HepG2 (cell line): ENCODE data around the gene FKBP1B. TPM values are rescaled to one million over a fixed set of nuclear protein-coding genes. Genes with fewer than 3 reads are reported as not detected.

Experiments
- ATAC-seq: fragments of 200-7000 bp; cut with Tn5 transposase; 3 replicates; pipeline ENCODE4 v1.9.1; 2020; ENCODE audit warnings: mild to moderate bottlenecking, moderate library complexity
- BruUV-seq: library from RNA; stranded (reverse); fragments of 400-500 nt; replicated peaks from 2 replicates; lab custom pipeline; 2021; lab: Mats Ljungman, UMichigan
- CTCF ChIA-PET: fragments of 300-600 bp; formaldehyde crosslinking; extraction: SDS; loops from one replicate; lab custom pipeline; 2021; ENCODE audit warnings: low total read pairs, inconsistent platforms, low intra/inter-chr PET ratio; lab: Yijun Ruan, JAX
- POLR2A ChIA-PET: fragments of 350-600 bp; sonication (Branson Sonifier 250); formaldehyde crosslinking; loops from one replicate; lab custom pipeline; 2020; ENCODE audit warnings: antibody characterized with exemption, inconsistent platforms; lab: Yijun Ruan, JAX
- DNase-seq: peaks from one replicate; pipeline ENCODE4 v3.0.0-alpha.2; 2015; ENCODE audit warnings: low spot score
- FAIRE-seq: peaks from 3 replicates; lab custom pipeline; 2011; peaks lifted over from hg19 to GRCh38; lab: Jason Lieb, UNC
- H2AFZ ChIP-seq: one replicate; pipeline ENCODE4 v1.6.1; 2011; ENCODE audit warnings: low read length, inconsistent platforms
- H3K27ac ChIP-seq: fragments of 300-600 bp; 3 replicates; pipeline ENCODE4 v1.8.0; 2011; ENCODE audit warnings: mixed run types, mild to moderate bottlenecking, mixed read lengths, low read length, inconsistent platforms; ENCODE audit not compliant: insufficient read depth; ENCODE audit errors: extremely low read length
- H3K27me3 ChIP-seq, 2 experiments: fragments of 200-600 bp in 1 of 2; 2 replicates in 1 of 2; 3 replicates in 1 of 2; pipeline versions ENCODE4 v1.6.0 to v1.8.0; 2011; ENCODE audit warnings: low read length in 2 of 2, mild to moderate bottlenecking in 2 of 2, moderate library complexity in 2 of 2, inconsistent platforms in 1 of 2; ENCODE audit not compliant: insufficient read depth in 2 of 2, control insufficient read depth in 1 of 2
- H3K36me3 ChIP-seq, 2 experiments: fragments of 200-600 bp in 1 of 2; replicated peaks in 1 of 2; 2 replicates in 1 of 2; 3 replicates in 1 of 2; pipeline versions ENCODE4 v1.5.1 to v1.8.0; 2011; ENCODE audit warnings: low read length in 2 of 2, inconsistent platforms in 1 of 2; ENCODE audit not compliant: insufficient read depth in 2 of 2, control insufficient read depth in 1 of 2
- H3K4me1 ChIP-seq: 2 replicates; pipeline ENCODE4 v1.5.1; 2012; ENCODE audit warnings: low read length, inconsistent platforms; ENCODE audit not compliant: insufficient read depth
- H3K4me2 ChIP-seq: 2 replicates; pipeline ENCODE4 v1.6.0; 2011; ENCODE audit warnings: low read depth, low read length, inconsistent platforms
- H3K4me3 ChIP-seq, 3 experiments: fragments of 200-600 bp in 1 of 3; sonication (generic), shearing (Covaris generic) in 1 of 3; replicated peaks in 1 of 3; 2 replicates each; pipeline ENCODE4 v1.5.1; 2011 to 2016; ENCODE audit warnings: low read length in 3 of 3, inconsistent platforms in 2 of 3, low read depth in 2 of 3, mild to moderate bottlenecking in 2 of 3, control low read depth in 1 of 3, mixed read lengths in 1 of 3; ENCODE audit not compliant: insufficient read depth in 1 of 3
- H3K79me2 ChIP-seq: one replicate; pipeline ENCODE4 v1.6.1; 2011; ENCODE audit warnings: low read length, inconsistent platforms; ENCODE audit not compliant: insufficient read depth
- H3K9ac ChIP-seq: 2 replicates; pipeline ENCODE4 v1.6.0; 2011; ENCODE audit warnings: mild to moderate bottlenecking, low read depth, low read length, inconsistent platforms; ENCODE audit not compliant: insufficient read depth
- H3K9me3 ChIP-seq: 2 replicates; pipeline ENCODE4 v1.5.1; 2012; ENCODE audit warnings: mild to moderate bottlenecking, low read length
- H4K20me1 ChIP-seq: 2 replicates; pipeline ENCODE4 v1.6.0; 2011; ENCODE audit warnings: inconsistent platforms, mild to moderate bottlenecking, low read length, moderate library complexity; ENCODE audit not compliant: insufficient read depth
- AGO1 ChIP-seq: fragments of 200-400 bp; formaldehyde crosslinking; IDR thresholded peaks from 2 replicates; pipeline ENCODE4 v1.6.1; 2017; ENCODE audit warnings: mild to moderate bottlenecking, low read depth, low read length, moderate library complexity; ENCODE audit not compliant: poor library complexity, severe bottlenecking
- ARNT2 ChIP-seq: sonication (generic); formaldehyde crosslinking; IDR thresholded peaks from 2 replicates; pipeline ENCODE4 v1.8.0; 2022; ENCODE audit warnings: mild to moderate bottlenecking, low read depth, missing genetic modification reagents, moderate library complexity
- ATF2 ChIP-seq: sonication (generic); formaldehyde crosslinking; IDR thresholded peaks from 2 replicates; pipeline ENCODE4 v1.4.0; 2020; ENCODE audit warnings: missing genetic modification reagents
- BRCA1 ChIP-seq: sonication (generic); formaldehyde crosslinking; IDR thresholded peaks from 2 replicates; pipeline ENCODE4 v1.4.0; 2020; ENCODE audit warnings: missing genetic modification reagents
- KDM5A ChIP-seq: fragments of 200-600 bp; sonication (generic); IDR thresholded peaks from 2 replicates; pipeline ENCODE4 v1.7.0; 2018; ENCODE audit warnings: antibody characterized with exemption, mild to moderate bottlenecking, low read length, borderline replicate concordance
- KDM5B ChIP-seq: sonication (generic); formaldehyde crosslinking; IDR thresholded peaks from 2 replicates; pipeline ENCODE4 v1.4.0; 2020; ENCODE audit warnings: missing genetic modification reagents, mild to moderate bottlenecking, borderline replicate concordance
- NR2F6 ChIP-seq, 2 experiments: IDR thresholded peaks; 2 replicates each; pipeline ENCODE4 v1.6.1; 2016; ENCODE audit warnings: antibody characterized with exemption in 1 of 2, mild to moderate bottlenecking in 1 of 2
- SMAD1 ChIP-seq: sonication (generic); formaldehyde crosslinking; IDR thresholded peaks from 2 replicates; pipeline ENCODE4 v1.4.0; 2020; ENCODE audit warnings: missing genetic modification reagents, low read depth, mild to moderate bottlenecking, borderline replicate concordance
- TP53 ChIP-seq: sonication (generic); formaldehyde crosslinking; conservative IDR thresholded peaks from 2 replicates; pipeline ENCODE4 v1.4.0; 2020; ENCODE audit warnings: missing genetic modification reagents
- YEATS4 ChIP-seq: sonication (generic); formaldehyde crosslinking; IDR thresholded peaks from 2 replicates; pipeline ENCODE4 v1.4.0; 2020; ENCODE audit warnings: missing genetic modification reagents, borderline replicate concordance
- ZKSCAN8 ChIP-seq: IDR thresholded peaks from 2 replicates; pipeline ENCODE4 v1.6.1; 2016; ENCODE audit warnings: borderline replicate concordance, missing genetic modification reagents, missing compliant biosample characterization
- ZNF260 ChIP-seq: sonication (generic); formaldehyde crosslinking; IDR thresholded peaks from 2 replicates; pipeline ENCODE4 v1.4.0; 2020; ENCODE audit warnings: missing genetic modification reagents, low read depth, mild to moderate bottlenecking, borderline replicate concordance
- ZNF780A ChIP-seq: sonication (generic); formaldehyde crosslinking; IDR thresholded peaks from 2 replicates; pipeline ENCODE4 v1.8.0; 2022; ENCODE audit warnings: mild to moderate bottlenecking, missing genetic modification reagents, moderate library complexity
- WGBS: methylation state at CpG from one replicate; pipeline ENCODE4 v1.1.6; 2017; ENCODE audit warnings: low lambda C conversion rate; 5-methylcytosine and 5-hydroxymethylcytosine counted together
- in situ Hi-C: cut with HindIII; loops from 2 replicates; pipeline ENCODE4 v1.10.0; 2017; ENCODE audit warnings: low pct_unique_long_range_greater_than_20kb; ENCODE audit not compliant: extremely low pct_ligation_motif_present
- intact Hi-C: fragments of 100-400 bp; cut with micrococcal nuclease; formaldehyde crosslinking; loops from one replicate; pipeline ENCODE4 v1.10.0; 2022; ENCODE audit not compliant: unreplicated experiment
- polyA plus RNA-seq, 8 experiments: library from polyadenylated mRNA; depleted of rRNA in 3 of 8; stranded (reverse) in 7 of 8; unstranded in 1 of 8; fragments of >200 nt; fragmentation: Illumina TruSeq in 4 of 8; extraction: Trizol in 4 of 8; gene quantifications; 2 replicates each; pipeline versions ENCODE4 v1.2.1 to v1.2.3, GENCODE V29; 2011 to 2016; ENCODE audit warnings: low read depth in 4 of 8, missing spikeins in 1 of 8, mixed read lengths in 1 of 8; ENCODE audit not compliant: insufficient read depth in 1 of 8
- total RNA-seq, 5 experiments: library from RNA; depleted of rRNA; stranded (reverse); fragments of >200 nt; fragmentation: Illumina TruSeq; extraction: Trizol; gene quantifications; 2 replicates each; pipeline ENCODE4 v1.2.3, GENCODE V29; 2016; ENCODE audit warnings: low read depth in 1 of 5

The FKBP1B gene
- total and polyA plus RNA-seq, 2 of the 13 experiments (the other 11 are each of a cell fraction or from before 2014, with no cell fraction given), result 35.2 to 96.3 TPM

DNA sequence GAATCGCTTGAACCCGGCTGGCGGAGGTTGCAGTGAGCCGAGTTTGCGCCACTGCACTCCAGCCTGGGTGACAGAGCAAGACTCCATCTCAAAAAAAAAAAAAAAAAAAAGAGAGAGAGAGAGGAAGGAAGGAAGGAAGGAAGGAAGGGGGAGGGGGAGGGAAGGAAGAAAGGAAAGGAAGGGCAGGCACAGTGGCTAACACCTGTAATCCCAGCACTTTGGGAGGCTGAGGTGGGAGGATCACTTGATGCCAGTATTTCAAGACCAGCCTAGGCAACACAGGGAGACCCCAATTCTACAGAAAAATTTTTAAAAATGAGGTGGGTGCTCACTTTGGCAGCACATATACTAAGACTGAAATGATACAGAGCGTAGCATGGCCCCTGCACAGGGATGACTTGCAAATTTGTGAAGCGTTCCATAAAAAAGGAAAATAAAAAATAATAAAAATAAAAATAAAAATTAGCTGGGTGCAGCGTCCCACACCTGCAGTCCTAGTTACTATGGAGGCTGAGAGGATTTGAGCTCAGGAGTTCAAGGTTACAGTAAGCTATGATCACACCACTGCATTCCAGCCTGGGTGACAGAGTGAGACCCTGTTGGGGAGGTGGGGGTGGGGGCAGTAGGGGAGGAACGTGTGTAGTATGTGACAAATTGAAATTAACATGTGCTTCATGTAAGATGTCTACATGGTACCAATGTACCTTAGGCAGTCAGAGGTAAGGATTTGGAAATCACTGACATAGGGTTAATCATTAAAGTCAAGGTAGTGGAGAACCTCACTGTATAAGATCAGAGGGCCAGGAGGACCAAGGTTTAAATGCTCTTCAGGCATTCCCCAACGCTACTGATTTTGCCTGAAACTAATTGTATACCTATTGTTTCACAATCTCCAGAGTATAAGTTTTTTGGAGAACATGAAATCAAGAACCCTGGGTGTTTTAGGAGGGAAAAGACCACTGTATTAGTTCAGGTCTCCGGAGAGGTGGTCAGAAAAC, 3.7 kb upstream of the FKBP1B start (continued):
- TF ChIP-seq ATF2 (CRISPR knock-in tag), result 0 out of 2 replicates have a peak, but pooled peaks have one; percentile 33
- no peak for TF ChIP-seq TP53 (CRISPR knock-in tag)
- no peak for TF ChIP-seq ZNF260 (CRISPR knock-in tag)

DNA sequence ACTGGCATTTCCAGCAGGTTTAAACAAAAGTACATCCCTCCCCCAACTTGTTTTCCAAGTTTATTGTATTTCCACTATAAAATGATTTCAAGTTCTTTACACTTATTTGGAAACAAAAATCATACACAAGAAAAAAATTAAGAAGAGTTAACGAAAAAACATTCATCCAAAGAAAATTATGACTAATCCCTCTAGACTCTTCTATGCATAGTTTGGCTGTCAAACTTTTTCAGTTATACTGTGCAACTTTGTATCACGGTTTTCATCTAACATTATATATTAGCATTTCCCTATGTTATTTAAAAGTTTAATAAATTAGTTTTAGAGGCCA, 3.0 kb upstream of the FKBP1B start:
- intact Hi-C loops (loop anchor here (2.0 kb wide), 1 partner anchor 32 kb away; no protein-coding TSS in a partner anchor), in situ Hi-C loops (no loop called here)
- peaks cover 53% of the 10 kb centered on the region for H3K4me1 ChIP-seq
- no peaks in the 10 kb centered on the region for H3K9me3 ChIP-seq
- no peaks in the 10 kb centered on the region; a peak in 2 of 5 replicates for H3K27me3 ChIP-seq
- 0 out of 2 replicates have a peak, but pooled peaks have one; percentile 2 for TF ChIP-seq ARNT2 (CRISPR knock-in tag)
- peak; percentile 9; the same call in 1 of the 2 replicates for TF ChIP-seq KDM5A
- TF ChIP-seq SMAD1 (CRISPR knock-in tag), result no peak
- peak; percentile 72; the same call in 1 of the 2 replicates for TF ChIP-seq ZNF780A (CRISPR knock-in tag)
- no peak for TF ChIP-seq BRCA1 (CRISPR knock-in tag)
- peak; percentile 24; the same call in 1 of the 2 replicates for TF ChIP-seq YEATS4 (CRISPR knock-in tag)
- no peak for TF ChIP-seq ATF2 (CRISPR knock-in tag)
- TF ChIP-seq NR2F6 (IDR thresholded peaks at IDR 0.05), result 0 out of 2 replicates have a peak, but pooled peaks have one; percentile 4
- TF ChIP-seq NR2F6 (CRISPR knock-in tag; IDR thresholded peaks at IDR 0.05), result no peak
- TF ChIP-seq ZKSCAN8, result no peak
- no peak for TF ChIP-seq KDM5B (CRISPR knock-in tag)
- TF ChIP-seq AGO1, result no peak
- no peaks in the 10 kb centered on the region for H4K20me1 ChIP-seq
- H3K79me2 ChIP-seq, result peaks cover 36% of the 10 kb centered on the region
- ATAC-seq (no peak), FAIRE-seq (no peak), DNase-seq (no peak)
- no peaks in the 10 kb centered on the region for H3K36me3 ChIP-seq
- ChIA-PET POLR2A (interaction anchor here (0.8 to 5.4 kb wide), 12 partner anchors 12 to 119 kb away, joined by 3 to 91 read pairs (median 16); partner anchors contain the start of genes ATAD2B, SF3B6, TP53I3 and UBXN2A), CTCF (no interaction called here)
- H3K4me3 ChIP-seq, result peak overlapping the region; percentile 84 to 93 (median 88)
- H3K9ac ChIP-seq, result peak overlapping the region; percentile 83
- WGBS, result 2% methylated on average over 2 of the region's 2 CpGs
- H2AFZ ChIP-seq, result no peak overlapping the region
- H3K4me2 ChIP-seq, result peak overlapping the region; percentile 84
- H3K27ac ChIP-seq, result peak overlapping the region; percentile 90
- BruUV-seq, result no TSS peak
